H9 (cell line): ENCODE data around the gene APOL5. TPM values are rescaled to one million over a fixed set of nuclear protein-coding genes. Genes with fewer than 3 reads are reported as not detected.

Experiments used
- DNase-seq: peaks from one replicate; pipeline ENCODE4 v3.0.0-alpha.2; 2017
- H2AFZ ChIP-seq: one replicate; pipeline ENCODE4 v1.6.1; 2013; ENCODE audit warnings: mild to moderate bottlenecking, low read length, control low read depth, moderate library complexity
- H2AK5ac ChIP-seq: 2 replicates; pipeline ENCODE4 v1.6.1; 2013; ENCODE audit warnings: low read length, control low read depth, mixed read lengths; ENCODE audit not compliant: insufficient read length
- H2BK120ac ChIP-seq: one replicate; pipeline ENCODE4 v1.6.1; 2013; ENCODE audit warnings: low read depth, mild to moderate bottlenecking, low read length, control low read depth, inconsistent platforms; ENCODE audit not compliant: poor library complexity, severe bottlenecking
- H2BK12ac ChIP-seq: 2 replicates; pipeline ENCODE4 v1.6.1; 2013; ENCODE audit warnings: low read length, control low read depth, mixed read lengths, low read depth; ENCODE audit not compliant: insufficient read length
- H2BK15ac ChIP-seq: 2 replicates; pipeline ENCODE4 v1.6.1; 2013; ENCODE audit warnings: low read depth, low read length, control low read depth
- H2BK20ac ChIP-seq: one replicate; pipeline ENCODE4 v1.6.1; 2013; ENCODE audit warnings: low read depth, mild to moderate bottlenecking, low read length, control low read depth, inconsistent platforms; ENCODE audit not compliant: poor library complexity, severe bottlenecking
- H2BK5ac ChIP-seq: 2 replicates; pipeline ENCODE4 v1.6.1; 2013; ENCODE audit warnings: low read length, control low read depth, mixed read lengths; ENCODE audit not compliant: insufficient read length
- H3K14ac ChIP-seq: 2 replicates; pipeline ENCODE4 v1.6.1; 2013; ENCODE audit warnings: low read length, control low read depth; ENCODE audit not compliant: insufficient read depth
- H3K18ac ChIP-seq: 2 replicates; pipeline ENCODE4 v1.6.1; 2013; ENCODE audit warnings: low read depth, mild to moderate bottlenecking, mixed read lengths, low read length, control low read depth; ENCODE audit not compliant: insufficient read length
- H3K23ac ChIP-seq: 2 replicates; pipeline ENCODE4 v1.6.1; 2013; ENCODE audit warnings: low read length, control low read depth, mixed read lengths, low read depth; ENCODE audit not compliant: insufficient read length
- H3K23me2 ChIP-seq: 2 replicates; pipeline ENCODE4 v1.6.1; 2013; ENCODE audit warnings: low read depth, mild to moderate bottlenecking, mixed read lengths, low read length, control low read depth; ENCODE audit not compliant: insufficient read length, poor library complexity, severe bottlenecking
- H3K27ac ChIP-seq: 2 replicates; pipeline ENCODE4 v1.5.1; 2013; ENCODE audit warnings: low read length, control low read depth, mixed read lengths, low read depth; ENCODE audit not compliant: insufficient read length
- H3K27me3 ChIP-seq: 2 replicates; pipeline ENCODE4 v1.6.1; 2013; ENCODE audit warnings: low read length, control low read depth, inconsistent platforms; ENCODE audit not compliant: insufficient read depth
- H3K4ac ChIP-seq: 2 replicates; pipeline ENCODE4 v1.6.1; 2013; ENCODE audit warnings: low read depth, mild to moderate bottlenecking, control low read depth, inconsistent platforms, low read length, moderate library complexity
- H3K4me1 ChIP-seq: 2 replicates; pipeline ENCODE4 v1.6.1; 2013; ENCODE audit warnings: low read length, control low read depth, inconsistent platforms; ENCODE audit not compliant: insufficient read depth
- H3K4me2 ChIP-seq: 2 replicates; pipeline ENCODE4 v1.6.1; 2013; ENCODE audit warnings: low read length, control low read depth, mixed read lengths; ENCODE audit not compliant: insufficient read length, insufficient read depth
- H3K56ac ChIP-seq: 2 replicates; pipeline ENCODE4 v1.6.1; 2013; ENCODE audit warnings: low read depth, mild to moderate bottlenecking, mixed read lengths, low read length, control low read depth; ENCODE audit not compliant: insufficient read length
- H3K79me1 ChIP-seq: 2 replicates; pipeline ENCODE4 v1.6.1; 2013; ENCODE audit warnings: low read depth, mild to moderate bottlenecking, moderate library complexity, low read length, control low read depth, inconsistent platforms; ENCODE audit not compliant: insufficient read depth, poor library complexity, severe bottlenecking
- H3K79me2 ChIP-seq: 2 replicates; pipeline ENCODE4 v1.6.1; 2013; ENCODE audit warnings: low read length, control low read depth, inconsistent platforms; ENCODE audit not compliant: insufficient read depth
- H3K9ac ChIP-seq: 2 replicates; pipeline ENCODE4 v1.6.1; 2013; ENCODE audit warnings: low read length, control low read depth, mixed read lengths; ENCODE audit not compliant: insufficient read length; ENCODE audit errors: extremely low read depth
- H3K9me3 ChIP-seq: one replicate; pipeline ENCODE4 v1.6.1; 2013; ENCODE audit warnings: low read depth, low read length, inconsistent platforms; ENCODE audit not compliant: control insufficient read depth
- H3T11ph ChIP-seq: one replicate; pipeline ENCODE4 v1.6.1; 2013; ENCODE audit warnings: mild to moderate bottlenecking, low read length, control low read depth, inconsistent platforms
- H4K20me1 ChIP-seq: one replicate; pipeline ENCODE4 v1.6.1; 2013; ENCODE audit not compliant: control insufficient read depth, insufficient read length, insufficient read depth
- H4K5ac ChIP-seq: 2 replicates; pipeline ENCODE4 v1.6.1; 2013; ENCODE audit warnings: low read depth, mild to moderate bottlenecking, mixed read lengths, low read length, control low read depth; ENCODE audit not compliant: insufficient read length
- H4K8ac ChIP-seq: replicated peaks from 2 replicates; pipeline ENCODE4 v1.6.1; 2013; ENCODE audit warnings: low read length, control low read depth, mixed read lengths, low read depth; ENCODE audit not compliant: insufficient read length
- H4K91ac ChIP-seq: 2 replicates; pipeline ENCODE4 v1.6.1; 2013; ENCODE audit warnings: low read depth, mild to moderate bottlenecking, moderate library complexity, mixed read lengths, low read length, control low read depth; ENCODE audit not compliant: insufficient read length
- H3K27ac Mint-ChIP-seq, 3 experiments: 2 replicates in 2 of 3; 3 replicates in 1 of 3; pipeline ENCODE4 v1.8.0; 2020 to 2021; ENCODE audit warnings: mixed read lengths in 3 of 3, mild to moderate bottlenecking in 1 of 3, moderate library complexity in 1 of 3
- H3K27me3 Mint-ChIP-seq: 2 replicates; pipeline ENCODE4 v1.8.0; 2021; ENCODE audit warnings: low read depth, mild to moderate bottlenecking, moderate library complexity, mixed read lengths
- H3K36me3 Mint-ChIP-seq, 3 experiments: 2 replicates in 2 of 3; 3 replicates in 1 of 3; pipeline ENCODE4 v1.8.0; 2020 to 2021; ENCODE audit warnings: low read depth in 3 of 3, mixed read lengths in 3 of 3; ENCODE audit not compliant: insufficient read depth in 1 of 3
- H3K4me1 Mint-ChIP-seq, 2 experiments: 2 replicates each; pipeline ENCODE4 v1.8.0; 2020; ENCODE audit warnings: mixed read lengths in 2 of 2
- H3K4me3 Mint-ChIP-seq, 2 experiments: 2 replicates in 1 of 2; 3 replicates in 1 of 2; pipeline ENCODE4 v1.8.0; 2020 to 2021; ENCODE audit warnings: mild to moderate bottlenecking in 2 of 2, mixed read lengths in 2 of 2, moderate library complexity in 1 of 2
- H3K9me3 Mint-ChIP-seq, 2 experiments: 2 replicates in 1 of 2; 3 replicates in 1 of 2; pipeline ENCODE4 v1.8.0; 2020; ENCODE audit warnings: mild to moderate bottlenecking in 2 of 2, mixed read lengths in 2 of 2, moderate library complexity in 1 of 2
- CTCF ChIP-seq: fragments of 200-600 bp; sonication (generic); conservative IDR thresholded peaks from 3 replicates; pipeline ENCODE4 v1.8.0; 2021; ENCODE audit warnings: antibody characterized with exemption, mild to moderate bottlenecking
- WGBS: extraction: QIAGEN DNeasy Blood & Tissue Kit; methylation state at CpG from one replicate; pipeline ENCODE4 v1.1.7; 2013; ENCODE audit warnings: missing lambda C conversion rate, low lambda C conversion rate, mixed read lengths; ENCODE audit not compliant: insufficient read length; ENCODE audit errors: extremely low coverage; 5-methylcytosine and 5-hydroxymethylcytosine counted together
- total RNA-seq: library from RNA; stranded (reverse); gene quantifications from 2 replicates; pipeline ENCODE4 v1.2.1, GENCODE V29; 2021

Gene APOL5
- total RNA-seq, 1 experiment from 2014 or later = not detected

- Histone ChIP-seq H3K4ac (no peak overlapping the region), H4K20me1 (no peaks in the 10 kb centered on the region), H2BK20ac (no peak overlapping the region), H3K23me2 (no peaks in the 10 kb centered on the region), H3K14ac (no peak overlapping the region), H3K4me1 (no peaks in the 10 kb centered on the region), H3K4me2 (no peak overlapping the region), H2AFZ (no peak overlapping the region), H3T11ph (no peak overlapping the region), H3K23ac (no peak overlapping the region), H3K27ac (no peak overlapping the region), H4K91ac (no peak overlapping the region), H3K79me1 (no peaks in the 10 kb centered on the region), H2BK12ac (no peak overlapping the region), H3K27me3 (no peaks in the 10 kb centered on the region), H3K9ac (no peak overlapping the region), H4K8ac (no peak overlapping the region), H3K18ac (no peak overlapping the region), H2BK15ac (no peak overlapping the region), H3K9me3 (no peaks in the 10 kb centered on the region), H3K79me2 (no peaks in the 10 kb centered on the region), H2BK5ac (no peak overlapping the region), H2BK120ac (no peak overlapping the region), H3K56ac (no peak overlapping the region), H2AK5ac (no peak overlapping the region), H4K5ac (no peak overlapping the region)
- Mint-ChIP-seq H3K36me3 (peaks cover 14 to 25% (median 16%) of the 10 kb centered on the region in 3 experiments), H3K9me3 (no peaks in the 10 kb centered on the region; a peak in 1 of 5 replicates), H3K4me3 (no peak overlapping the region), H3K4me1 (peaks cover 17 to 26% of the 10 kb centered on the region in 2 experiments), H3K27me3 (peaks cover 2% of the 10 kb centered on the region), H3K27ac (no peak overlapping the region; a peak in 1 of 7 replicates)
- DNase-seq = no peak
- TF ChIP-seq CTCF = no peak
- no CpG with 5 or more reads among the region's 5 CpGs for WGBS
Observed at GRCh38 chr22:35736166-35736565, 18.5 kb downstream of the APOL5 start.
